ENCODE measurements around the gene FLNA. TPM values are rescaled to one million over a fixed set of nuclear protein-coding genes. Genes with fewer than 3 reads are reported as not detected.
A peak's percentile ranks its signal among the peaks of the same experiment; 100 is the strongest.

FLNA gene
- total RNA-seq, 2 donors from 2014 or later: 1,711 to 2,337 TPM

DNA sequence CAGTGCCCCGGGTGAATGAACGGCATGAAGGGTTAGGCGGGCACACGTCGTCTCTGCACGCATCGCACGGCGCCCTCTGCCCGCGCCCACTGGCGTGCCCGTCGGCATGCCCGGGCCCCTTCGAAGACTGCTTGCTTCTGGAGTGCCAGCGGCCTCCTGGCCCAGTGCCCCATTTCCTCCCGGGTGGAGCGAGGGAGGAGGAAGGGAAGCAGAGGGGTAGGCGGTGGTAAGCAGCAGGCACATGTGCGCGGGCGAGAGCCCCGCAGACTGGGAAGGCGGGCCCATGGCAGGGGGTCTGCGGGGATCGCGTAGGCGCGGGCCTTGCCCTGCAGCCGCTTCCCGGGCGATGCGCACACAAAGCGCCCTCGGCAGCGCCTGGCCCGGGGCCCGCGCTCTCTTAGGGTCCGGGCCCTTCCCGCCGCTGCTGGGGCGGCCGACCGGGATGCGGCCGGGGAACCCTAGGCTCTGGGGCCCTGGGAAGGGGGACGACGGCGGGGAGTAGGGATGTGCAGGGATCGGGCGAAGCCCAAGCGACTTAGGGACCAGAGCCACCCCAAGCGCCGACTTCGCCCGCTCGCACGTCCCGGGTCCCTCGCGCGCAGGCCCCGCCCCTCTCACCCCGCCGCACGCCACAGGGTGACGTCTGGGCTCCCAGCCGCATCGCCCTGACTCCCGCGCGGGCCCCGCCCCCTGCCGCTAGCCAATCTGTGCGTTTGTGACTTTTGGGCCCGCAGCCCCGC lies 3.8 kb upstream of the FLNA start:
- peak overlapping the region; percentile 98 for H3K27ac ChIP-seq
- no peaks in the 10 kb centered on the region for H3K9me3 ChIP-seq
- H3K4me1 ChIP-seq (replicated peaks): no peaks in the 10 kb centered on the region
- TF ChIP-seq POLR2AphosphoS5 (IDR thresholded peaks at IDR 0.05): no peak
- peak; percentile 92 for TF ChIP-seq POLR2A (IDR thresholded peaks at IDR 0.05)
- H3K27me3 ChIP-seq (replicated peaks; ENCODE audit: insufficient read depth): no peaks in the 10 kb centered on the region
- no peaks in the 10 kb centered on the region for H3K36me3 ChIP-seq
- intact Hi-C loops (cut with DNase I): no loop called here
- DNase-seq (ENCODE audit: low spot score): no peak
- H3K4me3 ChIP-seq: peak overlapping the region; percentile 34 to 42
- 0% methylated on average over 20 of the region's 79 CpGs for WGBS

DNA sequence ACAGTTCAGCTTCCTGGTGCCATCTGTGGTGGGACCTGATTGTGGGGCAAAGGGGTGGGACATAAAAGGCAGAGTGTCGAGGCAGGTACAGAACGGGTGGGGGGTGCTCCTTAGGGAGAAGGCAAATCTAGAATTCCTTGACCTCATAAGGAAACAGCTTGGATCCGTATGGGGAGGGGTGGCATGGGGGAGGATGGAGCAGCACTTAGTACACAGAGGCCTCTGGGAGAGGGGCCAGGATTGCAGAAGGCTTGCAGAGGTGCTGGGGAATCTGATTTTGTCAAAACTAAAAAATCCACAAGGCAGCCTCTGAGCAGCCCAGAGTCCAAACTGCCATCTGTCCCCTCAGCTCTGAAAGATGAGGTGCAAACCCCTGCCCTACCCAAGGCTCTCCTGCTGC lies 2.3 kb upstream of the FLNA start:
- no peaks in the 10 kb centered on the region for H3K9me3 ChIP-seq
- no peak for DNase-seq (ENCODE audit: low spot score)
- WGBS: 57% methylated on average over 3 of the region's 3 CpGs
- no peaks in the 10 kb centered on the region for H3K27me3 ChIP-seq (replicated peaks; ENCODE audit: insufficient read depth)
- no peak for TF ChIP-seq POLR2AphosphoS5 (IDR thresholded peaks at IDR 0.05)
- TF ChIP-seq, protein P1, sequence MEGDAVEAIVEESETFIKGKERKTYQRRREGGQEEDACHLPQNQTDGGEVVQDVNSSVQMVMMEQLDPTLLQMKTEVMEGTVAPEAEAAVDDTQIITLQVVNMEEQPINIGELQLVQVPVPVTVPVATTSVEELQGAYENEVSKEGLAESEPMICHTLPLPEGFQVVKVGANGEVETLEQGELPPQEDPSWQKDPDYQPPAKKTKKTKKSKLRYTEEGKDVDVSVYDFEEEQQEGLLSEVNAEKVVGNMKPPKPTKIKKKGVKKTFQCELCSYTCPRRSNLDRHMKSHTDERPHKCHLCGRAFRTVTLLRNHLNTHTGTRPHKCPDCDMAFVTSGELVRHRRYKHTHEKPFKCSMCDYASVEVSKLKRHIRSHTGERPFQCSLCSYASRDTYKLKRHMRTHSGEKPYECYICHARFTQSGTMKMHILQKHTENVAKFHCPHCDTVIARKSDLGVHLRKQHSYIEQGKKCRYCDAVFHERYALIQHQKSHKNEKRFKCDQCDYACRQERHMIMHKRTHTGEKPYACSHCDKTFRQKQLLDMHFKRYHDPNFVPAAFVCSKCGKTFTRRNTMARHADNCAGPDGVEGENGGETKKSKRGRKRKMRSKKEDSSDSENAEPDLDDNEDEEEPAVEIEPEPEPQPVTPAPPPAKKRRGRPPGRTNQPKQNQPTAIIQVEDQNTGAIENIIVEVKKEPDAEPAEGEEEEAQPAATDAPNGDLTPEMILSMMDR (IDR thresholded peaks at IDR 0.05): no peak
- TF ChIP-seq POLR2A (IDR thresholded peaks at IDR 0.05): no peak
- H3K4me3 ChIP-seq: no peak overlapping the region
- intact Hi-C loops (cut with DNase I): no loop called here
- peak overlapping the region; percentile 98 for H3K27ac ChIP-seq
- no peaks in the 10 kb centered on the region for H3K36me3 ChIP-seq
- H3K4me1 ChIP-seq (replicated peaks): no peaks in the 10 kb centered on the region

DNA sequence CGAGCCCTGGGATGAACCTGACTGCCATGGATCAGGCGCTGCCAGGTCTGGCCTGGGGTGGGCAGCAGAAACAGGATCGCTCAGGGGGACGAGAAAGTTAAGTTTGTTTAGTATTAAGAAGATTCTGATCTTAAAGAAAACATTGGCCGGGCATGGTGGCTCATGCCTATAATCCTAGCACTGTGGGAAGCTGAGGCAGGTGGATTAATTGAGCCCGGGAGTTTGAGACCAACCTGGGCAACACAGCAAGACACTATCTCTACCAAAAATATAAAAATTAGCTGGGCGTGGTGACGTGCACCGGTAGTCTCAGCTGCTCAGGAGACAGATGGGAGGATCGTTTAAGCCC lies 696 bp upstream of the FLNA start:
- no peaks in the 10 kb centered on the region for H3K4me1 ChIP-seq (replicated peaks)
- H3K27ac ChIP-seq: peak overlapping the region; percentile 81 to 87
- no peaks in the 10 kb centered on the region for H3K36me3 ChIP-seq
- no peaks in the 10 kb centered on the region for H3K27me3 ChIP-seq (replicated peaks; ENCODE audit: insufficient read depth)
- no peak overlapping the region for H3K4me3 ChIP-seq
- no peak for TF ChIP-seq POLR2A (IDR thresholded peaks at IDR 0.05)
- TF ChIP-seq, protein P1 (IDR thresholded peaks at IDR 0.05): no peak
- TF ChIP-seq POLR2AphosphoS5 (IDR thresholded peaks at IDR 0.05): no peak
- 39% methylated on average over 5 of the region's 10 CpGs for WGBS
- intact Hi-C loops (cut with DNase I): no loop called here
- H3K9me3 ChIP-seq: no peaks in the 10 kb centered on the region
- no peak for DNase-seq (ENCODE audit: low spot score)

DNA sequence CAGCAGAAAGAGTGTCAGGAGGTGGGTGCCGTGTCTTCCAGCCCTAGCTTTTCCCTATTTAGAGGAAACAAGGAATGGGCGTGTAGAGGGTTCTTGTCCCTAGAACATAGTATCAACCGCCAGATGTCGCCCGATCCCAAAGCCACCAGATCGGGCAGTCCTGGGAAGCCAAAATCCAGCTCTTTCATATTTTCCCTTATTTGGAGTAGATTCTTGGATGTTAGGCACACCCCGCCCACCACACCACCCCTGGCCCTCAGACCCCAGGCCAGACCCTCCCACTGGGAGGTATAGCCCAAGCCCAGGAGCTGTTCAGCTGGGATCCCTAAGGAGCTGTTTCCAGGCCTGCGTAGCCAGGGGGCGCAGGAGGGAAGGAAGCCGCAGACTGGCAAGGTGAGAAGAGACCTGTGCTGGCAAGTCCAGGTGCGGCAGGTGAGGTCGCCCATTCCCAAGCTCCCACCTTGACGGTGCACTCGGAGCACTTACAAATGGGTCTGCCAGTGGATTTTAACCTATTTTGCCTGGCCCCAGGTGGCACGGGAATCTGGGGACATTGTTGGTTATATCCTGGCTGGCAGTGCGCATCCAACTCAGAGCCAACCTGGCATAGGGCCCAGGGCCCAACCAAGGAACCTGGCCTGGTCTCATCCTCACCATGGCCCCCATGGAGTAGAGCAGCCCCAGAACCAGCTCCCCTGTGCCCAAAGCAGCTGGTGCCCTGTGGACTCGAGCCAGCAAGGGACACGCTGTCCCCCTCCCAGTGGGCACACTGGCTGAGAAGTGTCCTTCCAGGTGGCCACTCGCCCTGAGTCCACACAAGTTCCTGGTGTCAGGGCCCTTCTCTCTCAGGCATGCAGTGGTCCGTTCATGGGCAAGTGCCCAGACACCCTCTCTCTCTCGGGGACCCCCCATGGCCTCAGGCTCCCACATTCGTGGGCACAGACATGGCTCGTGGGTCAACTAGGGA lies 811 bp downstream of the FLNA start:
- Histone ChIP-seq H3K27me3 (replicated peaks; ENCODE audit: insufficient read depth) (no peaks in the 10 kb centered on the region), H3K27ac (peak overlapping the region; percentile 81 to 87), H3K4me3 (peak overlapping the region; percentile 27 to 30), H3K36me3 (no peaks in the 10 kb centered on the region), H3K4me1 (replicated peaks) (no peaks in the 10 kb centered on the region), H3K9me3 (no peaks in the 10 kb centered on the region)
- 4% methylated on average over 18 of the region's 23 CpGs for WGBS
- TF ChIP-seq POLR2A (IDR thresholded peaks at IDR 0.05) (peak; percentile 21), POLR2AphosphoS5 (IDR thresholded peaks at IDR 0.05) (peak; percentile 58)
- TF ChIP-seq, protein P1 (IDR thresholded peaks at IDR 0.05): peak; percentile 34 to 83 (median 71)
- intact Hi-C loops (cut with DNase I): no loop called here
- DNase-seq (ENCODE audit: low spot score): peak; percentile 70

DNA sequence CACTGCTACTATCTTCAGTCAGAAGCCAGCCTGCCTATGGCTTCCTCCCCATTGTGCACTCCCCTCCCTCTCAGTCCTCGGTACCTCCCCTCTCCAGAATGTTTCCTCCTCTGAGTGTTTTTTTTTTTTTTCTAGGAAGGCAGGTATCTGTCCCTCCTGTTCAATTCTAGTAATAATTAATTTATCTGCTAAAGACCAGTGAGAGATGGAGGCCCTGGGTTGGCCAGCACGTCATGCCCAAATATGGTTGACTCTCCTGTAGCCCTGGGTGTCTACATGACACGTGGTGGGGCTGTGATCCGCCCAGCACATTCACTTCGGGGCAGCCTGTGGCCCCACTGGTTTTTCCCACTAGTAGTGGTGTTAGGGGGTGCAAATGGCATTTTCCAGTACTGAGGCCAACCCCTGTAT lies 1.8 kb downstream of the FLNA start:
- DNase-seq (ENCODE audit: low spot score): no peak
- Histone ChIP-seq H3K27me3 (replicated peaks; ENCODE audit: insufficient read depth) (no peaks in the 10 kb centered on the region), H3K4me1 (replicated peaks) (no peaks in the 10 kb centered on the region), H3K36me3 (no peaks in the 10 kb centered on the region), H3K4me3 (peak overlapping the region; percentile 2 to 44), H3K27ac (peak overlapping the region; percentile 81 to 87), H3K9me3 (no peaks in the 10 kb centered on the region)
- intact Hi-C loops (cut with DNase I): no loop called here
- 23% methylated on average over 4 of the region's 5 CpGs for WGBS
- TF ChIP-seq POLR2A (IDR thresholded peaks at IDR 0.05) (no peak), POLR2AphosphoS5 (IDR thresholded peaks at IDR 0.05) (no peak)
- TF ChIP-seq, protein P1 (IDR thresholded peaks at IDR 0.05): no peak
